Measurements from ENCODE around the gene GALNT18.

GRCh38 chr11:11561991-11562390, 59.8 kb downstream of the GALNT18 start:
- TF ChIP-seq POLR2AphosphoS5 (IDR thresholded peaks at IDR 0.05; ENCODE audit: low read depth) (no peak), CTCF (conservative IDR thresholded peaks at IDR 0.05; ENCODE audit: low read depth in 2 of 2) (no peak), REST (IDR thresholded peaks at IDR 0.05; ENCODE audit: unreplicated experiment) (no peak), EZH2phosphoT487 (IDR thresholded peaks at IDR 0.05; ENCODE audit: unreplicated experiment) (no peak), CREB1 (CRISPR knock-in tag; IDR thresholded peaks at IDR 0.05; ENCODE audit: low read depth) (no peak)
